ENCODE results near the gene SHOX. TPM values are rescaled to one million over a fixed set of nuclear protein-coding genes. Genes with fewer than 3 reads are reported as not detected.
"Not testable (repeated sequence)": the region's sequence is repeated elsewhere in the genome, so short reads cannot be mapped to it uniquely, and the experiment has no call there.

Gene SHOX
- total RNA-seq, 6 experiments from 2014 or later, result not detected

GRCh38 chrX:621705-622503 is 8.7 kb upstream of the SHOX start:
- Histone ChIP-seq H3K4me1 (no peaks in the 10 kb centered on the region), H3K36me3 (no peaks in the 10 kb centered on the region), H3K27me3 (peaks cover 9 to 11% of the 10 kb centered on the region in 2 donors), H3K4me3 (no peak overlapping the region), H3K9me3 (no peaks in the 10 kb centered on the region), H3K27ac (no peak overlapping the region)
- ATAC-seq, result no peak
- 8% methylated on average over 11 of the region's 11 CpGs for WGBS (ENCODE audit: insufficient coverage, low coverage, low lambda C conversion rate, missing lambda C conversion rate)
- TF ChIP-seq POLR2A (IDR thresholded peaks at IDR 0.05), result no peak
- TF ChIP-seq CTCF (IDR thresholded peaks at IDR 0.05), result no peak
- intact Hi-C loops (cut with DNase I), result no loop called here
- DNase-seq, result no peak

GRCh38 chrX:622802-623201 is 7.8 kb upstream of the SHOX start:
- not testable (repeated sequence) for ATAC-seq, H3K36me3 ChIP-seq, DNase-seq

GRCh38 chrX:623268-623598 is 7.4 kb upstream of the SHOX start:
- no peak for DNase-seq
- intact Hi-C loops (cut with DNase I), result no loop called here
- H3K27ac ChIP-seq, result no peak overlapping the region
- H3K4me1 ChIP-seq, result no peaks in the 10 kb centered on the region
- H3K9me3 ChIP-seq, result no peaks in the 10 kb centered on the region
- TF ChIP-seq POLR2A (IDR thresholded peaks at IDR 0.05) (no peak), CTCF (IDR thresholded peaks at IDR 0.05) (no peak)
- peaks cover 9 to 11% of the 10 kb centered on the region in 2 donors for H3K27me3 ChIP-seq
- WGBS (ENCODE audit: insufficient coverage, low coverage, low lambda C conversion rate, missing lambda C conversion rate), result 2% methylated on average over 6 of the region's 6 CpGs
- H3K4me3 ChIP-seq, result no peak overlapping the region
- ATAC-seq, result no peak
- H3K36me3 ChIP-seq, result no peaks in the 10 kb centered on the region

More at GRCh38 chrX:622802-623201, 7.8 kb upstream of the SHOX start:
- WGBS (ENCODE audit: insufficient coverage, low coverage, low lambda C conversion rate, missing lambda C conversion rate), result 13% methylated on average over 3 of the region's 3 CpGs
- H3K4me3 ChIP-seq; H3K4me1 ChIP-seq; H3K27ac ChIP-seq; H3K9me3 ChIP-seq; intact Hi-C loops (cut with DNase I): not testable (repeated sequence)
- peaks cover 9 to 11% of the 10 kb centered on the region in 2 donors for H3K27me3 ChIP-seq

- peak in 1 of 3 donors; percentile 28 for DNase-seq
- TF ChIP-seq POLR2A (IDR thresholded peaks at IDR 0.05) (no peak), CTCF (IDR thresholded peaks at IDR 0.05) (no peak)
- under 1% methylated on average over 19 of the region's 50 CpGs for WGBS (ENCODE audit: insufficient coverage, low coverage, low lambda C conversion rate, missing lambda C conversion rate)
- peaks cover 9 to 11% of the 10 kb centered on the region in 2 donors for H3K27me3 ChIP-seq
- H3K4me3 ChIP-seq, result no peak overlapping the region
- H3K4me1 ChIP-seq, result no peaks in the 10 kb centered on the region
- intact Hi-C loops (cut with DNase I), result no loop called here
- H3K27ac ChIP-seq, result no peak overlapping the region
- H3K36me3 ChIP-seq, result no peaks in the 10 kb centered on the region
- no peaks in the 10 kb centered on the region for H3K9me3 ChIP-seq
- no peak for ATAC-seq
These were observed 6.8 kb upstream of the SHOX start for GRCh38 chrX:623599-624315.

- H3K36me3 ChIP-seq, result no peaks in the 10 kb centered on the region
- DNase-seq, result no peak
- H3K4me1 ChIP-seq, result no peaks in the 10 kb centered on the region
- H3K9me3 ChIP-seq, result no peaks in the 10 kb centered on the region
- no peak for TF ChIP-seq POLR2A (IDR thresholded peaks at IDR 0.05)
- no peak for TF ChIP-seq CTCF (IDR thresholded peaks at IDR 0.05)
- WGBS (ENCODE audit: insufficient coverage, low coverage, low lambda C conversion rate, missing lambda C conversion rate), result 9% methylated on average over 12 of the region's 12 CpGs
- peaks cover 0 to under 1% of the 10 kb centered on the region in 2 donors for H3K27me3 ChIP-seq
- no peak for ATAC-seq
- intact Hi-C loops (cut with DNase I), result no loop called here
- H3K4me3 ChIP-seq, result no peak overlapping the region
- H3K27ac ChIP-seq, result no peak overlapping the region
These were observed 5.4 kb upstream of the SHOX start for GRCh38 chrX:625137-625691.

GRCh38 chrX:626047-626446 is 4.5 kb upstream of the SHOX start:
- not testable (repeated sequence) for H3K4me1 ChIP-seq

More at GRCh38 chrX:626047-626446, 4.5 kb upstream of the SHOX start:
- H3K27ac ChIP-seq; H3K4me3 ChIP-seq; H3K36me3 ChIP-seq; DNase-seq; H3K27me3 ChIP-seq; ATAC-seq; H3K9me3 ChIP-seq; intact Hi-C loops (cut with DNase I): not testable (repeated sequence)
- WGBS (ENCODE audit: insufficient coverage, low coverage, low lambda C conversion rate, missing lambda C conversion rate), result 19% methylated on average over 2 of the region's 2 CpGs

All from right lobe of liver (tissue), 6 donors.